ENCODE measurements around the gene CNIH1.
"Not testable (repeated sequence)": the region's sequence is repeated elsewhere in the genome, so short reads cannot be mapped to it uniquely, and the experiment has no call there.

Gene CNIH1

DNA sequence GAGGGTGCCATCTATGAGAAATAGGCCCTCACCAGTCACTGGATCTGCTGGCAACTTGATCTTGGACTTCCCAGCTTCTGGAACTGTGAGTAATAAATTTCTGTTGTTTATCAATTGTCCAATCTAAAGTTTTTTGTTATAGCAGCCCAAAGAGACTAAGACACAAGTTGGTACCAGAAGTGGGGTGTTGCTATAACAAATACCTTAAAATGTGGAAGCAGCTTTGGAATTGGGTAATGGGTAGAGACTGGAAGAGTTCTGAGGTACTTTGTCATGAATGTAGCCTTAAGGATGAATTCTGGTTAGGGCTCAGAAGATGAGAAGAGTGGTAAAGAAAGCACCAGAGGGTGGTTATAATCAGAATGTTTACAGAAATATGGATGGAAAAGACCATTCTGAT is 26.1 kb upstream of the CNIH1 start:
- no peak for DNase-seq (ENCODE audit: low read depth)

GRCh38 chr14:54465654-54466053 is 24.5 kb upstream of the CNIH1 start:
- DNase-seq (ENCODE audit: low read depth): no peak

DNA sequence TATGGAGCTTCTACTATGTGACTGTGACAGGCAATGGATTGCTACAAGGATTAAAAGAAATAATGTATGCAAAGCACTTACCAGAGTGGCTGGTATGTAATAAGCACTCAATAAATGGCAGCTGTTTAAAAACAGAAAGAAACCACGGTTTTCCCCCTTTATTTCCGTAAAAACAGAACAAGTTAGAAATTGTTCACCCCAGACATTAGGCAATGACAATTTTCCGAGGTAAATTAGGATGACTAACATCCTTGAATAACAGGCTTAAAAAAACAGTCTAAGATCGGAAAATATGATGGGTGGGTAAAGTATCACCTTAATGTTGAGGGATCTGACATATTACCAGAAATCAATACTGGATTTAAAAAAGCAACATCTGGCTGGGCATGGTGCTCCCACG is 20.9 kb upstream of the CNIH1 start:
- no peak for DNase-seq (ENCODE audit: low read depth)

- no peak for DNase-seq (ENCODE audit: low read depth)
Observed at GRCh38 chr14:54459106-54459505, 17.9 kb upstream of the CNIH1 start.

- not testable (repeated sequence) for DNase-seq (ENCODE audit: low read depth)
Observed at GRCh38 chr14:54458536-54458935, 17.4 kb upstream of the CNIH1 start.

GRCh38 chr14:54457609-54457996 is 16.4 kb upstream of the CNIH1 start:
- DNase-seq (ENCODE audit: low read depth): no peak

- not testable (repeated sequence) for DNase-seq (ENCODE audit: low read depth)
Observed at GRCh38 chr14:54456820-54457608, 15.8 kb upstream of the CNIH1 start.

GRCh38 chr14:54455363-54455762 is 14.2 kb upstream of the CNIH1 start:
- DNase-seq (ENCODE audit: low read depth): no peak

- DNase-seq (ENCODE audit: low read depth): not testable (repeated sequence)
Observed at GRCh38 chr14:54453990-54454389, 12.8 kb upstream of the CNIH1 start.

- DNase-seq (ENCODE audit: low read depth): no peak
Observed at GRCh38 chr14:54453252-54453651, 12.1 kb upstream of the CNIH1 start.

DNA sequence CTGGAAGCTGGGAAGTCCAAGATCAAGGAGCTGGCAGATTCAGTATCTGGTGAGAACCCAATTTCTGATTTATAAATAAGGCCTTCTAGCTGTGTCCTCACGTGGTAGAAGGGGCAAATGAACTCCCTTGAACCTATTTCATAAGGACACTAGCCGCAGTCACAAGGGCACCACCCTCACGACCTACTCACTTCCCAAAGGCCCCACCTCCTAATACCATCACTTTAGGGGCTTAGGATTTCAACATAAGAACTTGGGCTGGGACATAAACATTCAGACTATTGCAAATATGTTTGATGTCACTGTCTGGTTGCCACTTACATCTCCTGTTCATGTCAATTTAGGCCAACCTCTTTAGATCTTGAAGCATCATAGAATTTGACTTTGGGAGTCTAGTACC is 10.8 kb upstream of the CNIH1 start:
- no peak for DNase-seq (ENCODE audit: low read depth)

DNA sequence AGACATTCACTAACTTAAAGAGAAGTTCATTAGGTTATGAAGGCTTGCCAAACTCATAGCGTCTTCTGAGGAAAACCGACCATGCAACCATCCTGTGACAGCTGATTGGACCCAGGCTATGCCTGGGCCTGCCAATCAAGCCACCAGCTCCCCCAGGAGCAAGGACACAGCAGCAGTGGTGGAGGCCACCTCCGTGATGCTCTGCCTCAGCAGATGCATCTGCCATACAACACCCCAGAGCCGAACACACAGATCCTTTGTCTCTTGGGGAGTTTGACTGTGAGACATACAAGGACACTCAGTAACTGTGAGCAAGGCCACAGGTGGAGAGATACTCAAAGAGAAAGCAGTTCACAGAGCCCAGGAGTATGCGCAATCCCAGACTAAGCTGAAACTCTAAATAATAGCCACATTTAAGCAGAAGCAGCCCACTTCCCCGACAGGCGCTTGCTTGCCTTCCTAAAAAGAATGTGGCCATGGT is 10.0 kb upstream of the CNIH1 start:
- DNase-seq (ENCODE audit: low read depth): no peak

DNA sequence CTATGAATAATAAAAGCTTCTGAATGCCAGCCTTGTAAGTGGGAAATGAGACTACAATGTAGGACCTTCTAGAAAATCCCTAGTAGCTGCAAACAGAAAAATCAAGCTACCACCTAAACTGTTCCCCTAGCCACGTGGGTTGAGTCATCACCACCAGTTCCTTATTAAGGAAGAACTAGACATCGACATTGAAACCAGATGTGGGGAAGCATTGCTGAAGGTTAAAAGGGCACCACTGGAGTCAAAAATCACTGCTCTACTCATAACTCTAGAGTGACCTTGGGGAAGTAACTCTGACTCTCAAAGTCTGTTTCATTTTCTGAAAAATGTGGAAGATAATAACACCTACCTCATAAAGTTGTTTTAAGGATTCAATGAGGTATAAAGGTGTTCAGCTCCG is 9.4 kb upstream of the CNIH1 start:
- DNase-seq (ENCODE audit: low read depth): no peak

DNA sequence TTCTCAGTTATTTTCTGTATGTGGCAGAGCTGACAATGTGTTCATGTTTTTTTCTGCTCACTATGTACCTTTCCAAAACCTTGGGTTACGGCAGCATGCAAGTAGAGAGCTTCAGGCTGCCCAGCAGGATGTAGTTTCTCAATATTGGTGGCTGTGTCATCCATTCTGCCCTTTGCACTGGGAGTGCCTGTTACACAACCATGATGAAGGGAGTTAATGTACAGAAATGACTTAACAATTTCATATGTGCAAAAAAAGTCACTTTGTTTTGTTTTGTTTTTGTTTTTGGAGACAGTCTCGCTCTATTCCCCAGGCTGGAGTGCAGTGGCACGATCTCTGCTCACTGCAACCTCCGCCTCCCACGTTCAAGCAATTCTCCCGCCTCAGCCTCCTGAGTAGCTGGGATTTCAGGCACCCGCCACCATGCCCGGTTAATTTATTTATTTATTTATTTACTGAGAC is 6.1 kb upstream of the CNIH1 start:
- no peak for DNase-seq (ENCODE audit: low read depth)

DNA sequence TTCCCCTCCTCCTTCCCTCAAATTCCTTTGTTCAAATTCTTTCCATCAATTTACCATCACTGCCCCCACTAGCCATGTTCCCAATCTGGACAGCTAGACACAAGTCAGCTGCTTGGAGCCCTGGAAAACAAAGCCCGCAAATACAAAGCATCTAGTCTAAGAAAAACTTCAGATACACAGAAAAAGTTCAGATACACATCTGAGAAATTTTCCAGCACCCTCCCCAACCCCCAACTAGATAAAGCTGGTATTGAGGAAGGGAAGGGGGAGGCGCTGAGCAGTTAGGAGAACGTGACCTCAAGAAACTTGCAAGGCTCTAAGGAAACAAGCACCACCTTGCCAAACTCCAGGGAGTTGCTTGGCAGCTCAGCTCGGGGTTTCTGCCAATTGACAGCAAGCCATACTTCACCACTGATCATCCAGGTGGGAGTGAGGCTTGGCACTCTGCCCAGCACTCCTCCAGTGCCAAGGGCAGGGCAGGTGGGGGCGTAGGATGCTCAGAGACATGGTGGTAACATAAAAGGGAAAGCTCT is 5.1 kb upstream of the CNIH1 start:
- no peak for DNase-seq (ENCODE audit: low read depth)

- no peak for DNase-seq (ENCODE audit: low read depth)
Observed at GRCh38 chr14:54444681-54445080, 3.5 kb upstream of the CNIH1 start.

- no peak for DNase-seq (ENCODE audit: low read depth)
Observed at GRCh38 chr14:54443981-54444380, 2.8 kb upstream of the CNIH1 start.

- DNase-seq (ENCODE audit: low read depth): not testable (repeated sequence)
Observed at GRCh38 chr14:54442961-54443360, 1.8 kb upstream of the CNIH1 start.

DNA sequence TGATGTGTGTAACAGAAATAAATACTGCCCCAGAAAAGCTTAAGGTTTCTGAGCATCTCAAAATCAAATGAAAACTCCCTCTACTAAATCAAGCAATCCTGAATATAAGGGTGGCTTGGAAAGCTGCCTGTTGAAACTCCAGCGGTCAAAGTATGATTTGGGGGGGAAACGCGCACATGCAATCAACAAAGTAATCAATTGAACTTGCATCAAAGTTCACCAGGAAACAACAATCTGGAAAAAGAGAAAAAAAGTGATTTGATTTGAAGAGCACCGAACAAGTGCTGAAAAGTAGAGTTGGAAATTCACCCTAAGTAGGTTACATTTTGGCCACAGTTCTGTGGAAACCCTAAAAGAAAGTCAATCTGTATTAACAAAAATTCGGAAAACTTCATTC is 700 bp downstream of the CNIH1 start:
- no peak for DNase-seq (ENCODE audit: low read depth)

GRCh38 chr14:54440037-54440436 is 1.1 kb downstream of the CNIH1 start:
- no peak for DNase-seq (ENCODE audit: low read depth)

DNA sequence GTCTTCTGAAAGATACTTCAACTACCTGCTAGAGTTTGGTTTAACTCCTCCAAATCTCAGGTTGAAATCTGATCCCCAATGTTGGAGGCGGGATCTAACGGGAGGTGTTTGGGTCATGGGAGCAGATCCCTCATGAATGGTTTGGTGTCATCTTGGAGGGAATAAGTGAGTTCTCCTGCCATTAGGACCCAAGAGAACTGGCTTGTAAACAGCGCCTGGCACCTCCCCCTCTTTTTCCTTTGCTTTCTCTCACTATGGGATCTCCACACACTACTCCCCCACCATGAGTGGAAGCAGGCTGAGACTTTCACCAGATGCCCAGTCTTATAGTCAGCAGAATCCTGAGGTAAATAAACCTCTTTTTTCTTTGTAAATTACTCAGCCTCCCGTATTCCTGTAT is 2.5 kb downstream of the CNIH1 start:
- DNase-seq (ENCODE audit: low read depth): no peak

DNA sequence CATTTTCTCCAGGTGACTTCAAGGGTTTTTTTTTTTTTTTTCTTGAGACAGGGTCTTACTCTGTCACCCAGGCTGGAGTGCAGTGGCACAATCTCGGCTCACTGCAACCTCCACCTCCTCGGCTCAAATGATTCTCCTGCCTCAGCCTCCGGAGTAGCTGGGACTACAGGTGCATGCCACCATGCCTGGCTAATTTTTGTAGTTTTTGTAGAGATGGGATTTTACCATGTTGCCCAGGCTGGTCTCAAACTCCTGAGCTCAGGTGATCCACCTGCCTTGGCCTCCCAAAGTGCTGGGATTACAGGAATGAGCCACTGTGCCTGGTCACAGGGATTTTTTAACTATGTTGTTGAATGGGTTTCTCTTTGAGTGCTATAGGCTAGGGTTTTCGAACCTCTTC is 3.2 kb downstream of the CNIH1 start:
- DNase-seq (ENCODE audit: low read depth): not testable (repeated sequence)

GRCh38 chr14:54435500-54435981 is 5.6 kb downstream of the CNIH1 start:
- DNase-seq (ENCODE audit: low read depth): no peak

DNA sequence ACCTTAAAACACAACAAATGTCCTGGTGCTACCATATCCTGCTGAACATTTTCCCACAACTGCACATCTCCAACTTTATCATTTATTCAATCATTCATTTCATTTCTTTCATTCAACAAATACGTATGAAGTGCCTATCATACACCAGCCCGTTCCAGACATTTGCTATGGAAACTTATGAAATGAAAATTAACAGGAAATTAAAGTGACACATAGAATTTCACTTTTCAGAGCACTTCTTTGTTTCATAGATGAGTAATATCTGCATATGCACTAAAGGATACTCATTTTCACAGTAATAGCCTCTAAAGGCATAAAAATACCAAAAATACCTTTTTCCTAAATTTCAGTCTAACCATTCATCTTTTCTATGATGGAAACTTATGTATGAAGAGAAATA is 12.6 kb downstream of the CNIH1 start:
- no peak for DNase-seq (ENCODE audit: low read depth)
